ENCODE results near the gene SPATA46. TPM values are rescaled to one million over a fixed set of nuclear protein-coding genes. Genes with fewer than 3 reads are reported as not detected.

The SPATA46 gene
- total RNA-seq, 4 donors from 2014 or later = not detected

GRCh38 chr1:162372159-162373071 is 4.2 kb downstream of the SPATA46 start:
- H3K4me1 ChIP-seq = peaks cover 17 to 55% (median 31%) of the 10 kb centered on the region in 4 donors
- H3K4me3 ChIP-seq = no peak overlapping the region
- intact Hi-C loops (cut with DNase I; ENCODE audit: low total_unique reads) (no loop called here), in situ Hi-C loops (cut with MboI; ENCODE audit: low pct_ligation_motif_present in 1 of 4, low pct_unique_long_range_greater_than_20kb in 1 of 4, low sequenced_read_pairs in 3 of 4) (no loop called here)
- H3K27me3 ChIP-seq = no peaks in the 10 kb centered on the region
- H3K27ac ChIP-seq = peak overlapping the region; percentile 22 to 73 (median 60)
- DNase-seq = peak; percentile 57
- TF ChIP-seq CTCF (IDR thresholded peaks at IDR 0.05) (no peak), POLR2A (IDR thresholded peaks at IDR 0.05) (no peak), POLR2AphosphoS5 (IDR thresholded peaks at IDR 0.05) (no peak), EP300 (IDR thresholded peaks at IDR 0.05; ENCODE audit: low read depth) (no peak)
- 45 to 66% methylated on average over 6 to 13 of the region's 13 CpGs for WGBS, 2 donors (ENCODE audit: low coverage in 1 of 2)
- H3K9me3 ChIP-seq = no peaks in the 10 kb centered on the region
- H3K36me3 ChIP-seq = no peaks in the 10 kb centered on the region

DNA sequence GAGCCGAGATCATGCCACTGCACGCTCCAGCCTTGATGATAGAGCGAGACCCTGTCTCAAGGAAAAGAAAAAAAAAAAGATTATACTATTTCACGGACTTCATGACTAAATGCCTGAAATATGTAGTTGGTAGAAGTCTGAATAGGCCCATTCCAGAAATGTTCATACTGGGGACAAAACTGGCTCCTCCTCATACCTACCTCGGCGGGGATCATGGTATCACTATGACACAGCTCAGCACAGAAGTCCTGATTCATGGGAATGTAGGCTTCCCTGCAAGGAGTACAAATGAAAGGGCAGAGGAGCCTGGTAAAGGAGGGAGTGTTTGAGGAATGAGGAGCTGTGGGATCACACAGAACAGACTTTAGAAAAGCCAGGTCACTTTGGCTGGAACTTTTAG is 5.0 kb downstream of the SPATA46 start:
- TF ChIP-seq POLR2AphosphoS5 (IDR thresholded peaks at IDR 0.05) = no peak
- TF ChIP-seq POLR2A (IDR thresholded peaks at IDR 0.05) = no peak
- TF ChIP-seq EP300 (IDR thresholded peaks at IDR 0.05; ENCODE audit: low read depth) = no peak
- no peak for TF ChIP-seq CTCF (IDR thresholded peaks at IDR 0.05)
- WGBS, 2 donors (ENCODE audit: low coverage in 1 of 2) = 78 to 100% methylated on average over 2 to 6 of the region's 6 CpGs
- intact Hi-C loops (cut with DNase I; ENCODE audit: low total_unique reads) (no loop called here), in situ Hi-C loops (cut with MboI; ENCODE audit: low pct_ligation_motif_present in 1 of 4, low pct_unique_long_range_greater_than_20kb in 1 of 4, low sequenced_read_pairs in 3 of 4) (no loop called here)
- H3K27me3 ChIP-seq = no peaks in the 10 kb centered on the region
- DNase-seq = no peak
- no peaks in the 10 kb centered on the region for H3K36me3 ChIP-seq
- peaks cover 17 to 61% (median 31%) of the 10 kb centered on the region in 4 donors for H3K4me1 ChIP-seq
- H3K4me3 ChIP-seq = no peak overlapping the region
- H3K9me3 ChIP-seq = no peaks in the 10 kb centered on the region
- peak overlapping the region; percentile 22 to 73 (median 60) for H3K27ac ChIP-seq

- TF ChIP-seq POLR2A (IDR thresholded peaks at IDR 0.05) = no peak
- TF ChIP-seq POLR2AphosphoS5 (IDR thresholded peaks at IDR 0.05) = no peak
- TF ChIP-seq EP300 (IDR thresholded peaks at IDR 0.05; ENCODE audit: low read depth) = no peak
- no peak for TF ChIP-seq CTCF (IDR thresholded peaks at IDR 0.05)
- Histone ChIP-seq H3K9me3 (no peaks in the 10 kb centered on the region), H3K27me3 (no peaks in the 10 kb centered on the region), H3K36me3 (no peaks in the 10 kb centered on the region), H3K4me1 (peaks cover 17 to 61% (median 31%) of the 10 kb centered on the region in 4 donors), H3K27ac (peak overlapping the region; percentile 69 to 73 (median 72)), H3K4me3 (no peak overlapping the region)
- 90 to 93% methylated on average over 3 of the region's 3 CpGs for WGBS, 2 donors (ENCODE audit: low coverage in 1 of 2)
- in situ Hi-C loops (cut with MboI; ENCODE audit: low pct_ligation_motif_present in 1 of 4, low pct_unique_long_range_greater_than_20kb in 1 of 4, low sequenced_read_pairs in 3 of 4) (no loop called here), intact Hi-C loops (cut with DNase I; ENCODE audit: low total_unique reads) (no loop called here)
- no peak for DNase-seq
These were observed 5.9 kb downstream of the SPATA46 start for GRCh38 chr1:162370721-162371120.

GRCh38 chr1:162370161-162370560 is 6.5 kb downstream of the SPATA46 start:
- Histone ChIP-seq H3K27me3 (no peaks in the 10 kb centered on the region), H3K36me3 (no peaks in the 10 kb centered on the region), H3K4me3 (no peak overlapping the region), H3K4me1 (peaks cover 17 to 61% (median 31%) of the 10 kb centered on the region in 4 donors), H3K9me3 (no peaks in the 10 kb centered on the region), H3K27ac (peak overlapping the region; percentile 69 to 73 (median 72))
- intact Hi-C loops (cut with DNase I; ENCODE audit: low total_unique reads) = no loop called here
- no peak for DNase-seq
- in situ Hi-C loops (cut with MboI; ENCODE audit: low pct_ligation_motif_present in 1 of 4, low pct_unique_long_range_greater_than_20kb in 1 of 4, low sequenced_read_pairs in 3 of 4) = no loop called here
- WGBS, 2 donors (ENCODE audit: low coverage in 1 of 2) = 33 to 66% methylated on average over 1 of the region's 1 CpG
- TF ChIP-seq POLR2AphosphoS5 (IDR thresholded peaks at IDR 0.05) (no peak), POLR2A (IDR thresholded peaks at IDR 0.05) (no peak), CTCF (IDR thresholded peaks at IDR 0.05) (no peak), EP300 (IDR thresholded peaks at IDR 0.05; ENCODE audit: low read depth) (no peak)
